Glutamatergic neuron (in vitro differentiated cells): ENCODE data around the gene SMARCD3. TPM values are rescaled to one million over a fixed set of nuclear protein-coding genes. Genes with fewer than 3 reads are reported as not detected.
A peak's percentile ranks its signal among the peaks of the same experiment; 100 is the strongest.

Source experiments
- DNase-seq: peaks from one replicate; pipeline ENCODE4 v3.0.0; 2022
- H3K27ac Mint-ChIP-seq: one replicate; pipeline ENCODE4 v1.8.0; 2020; ENCODE audit warnings: mild to moderate bottlenecking, mixed read lengths, inconsistent platforms; ENCODE audit not compliant: unreplicated experiment
- H3K27me3 Mint-ChIP-seq: one replicate; pipeline ENCODE4 v1.8.0; 2020; ENCODE audit warnings: mild to moderate bottlenecking, moderate library complexity, mixed read lengths, inconsistent platforms; ENCODE audit not compliant: unreplicated experiment
- H3K36me3 Mint-ChIP-seq: one replicate; pipeline ENCODE4 v1.8.0; 2020; ENCODE audit warnings: mild to moderate bottlenecking, mixed read lengths, inconsistent platforms; ENCODE audit not compliant: unreplicated experiment
- H3K4me1 Mint-ChIP-seq: one replicate; pipeline ENCODE4 v1.8.0; 2020; ENCODE audit warnings: mild to moderate bottlenecking, low read depth, mixed read lengths, inconsistent platforms; ENCODE audit not compliant: unreplicated experiment
- H3K4me3 Mint-ChIP-seq: one replicate; pipeline ENCODE4 v1.8.0; 2020; ENCODE audit warnings: mild to moderate bottlenecking, mixed read lengths, inconsistent platforms; ENCODE audit not compliant: unreplicated experiment
- H3K9me3 Mint-ChIP-seq: one replicate; pipeline ENCODE4 v1.8.0; 2020; ENCODE audit warnings: mild to moderate bottlenecking, moderate library complexity, mixed read lengths, inconsistent platforms; ENCODE audit not compliant: unreplicated experiment
- CTCF ChIP-seq: fragments of 200-600 bp; sonication (generic); IDR thresholded peaks from one replicate; pipeline ENCODE4 v1.5.0; 2021; ENCODE audit not compliant: partially characterized antibody, unreplicated experiment
- long read RNA-seq: library from polyadenylated mRNA; unstranded; transcript quantifications from one replicate; pipeline ENCODE4 v2.0.0, GENCODE V29; 2020; ENCODE audit not compliant: unreplicated experiment
- total RNA-seq: library from RNA; stranded (reverse); fragmentation: NEBNext Ultra II Directional; extraction: Animal tissue kit (Norgen Biotek cat#: 25700); gene quantifications from one replicate; pipeline ENCODE4 v1.2.1, GENCODE V29; 2021; ENCODE audit not compliant: unreplicated experiment

SMARCD3 gene
- 5.1 TPM for total RNA-seq
- long read RNA-seq: 0 reads

GRCh38 chr7:151248346-151249033 lies at the start of gene SMARCD3:
TSS of gene SMARCD3 (minus strand) at chr7:151248694. CDS start at chr7:151248562, 132 bp downstream.
- TF ChIP-seq CTCF: no peak
- no peaks in the 10 kb centered on the region for H3K36me3 Mint-ChIP-seq
- peaks cover 11% of the 10 kb centered on the region for H3K9me3 Mint-ChIP-seq
- no peak within 1 kb of the TSS for H3K27ac Mint-ChIP-seq
- peak; percentile 67 for DNase-seq
- peaks cover 23% of the 10 kb centered on the region for H3K4me1 Mint-ChIP-seq
- H3K27me3 Mint-ChIP-seq: peaks cover 32% of the 10 kb centered on the region
- peak within 1 kb of the TSS; percentile 91 for H3K4me3 Mint-ChIP-seq

GRCh38 chr7:151296202-151296992 lies 47.9 kb upstream of the SMARCD3 start:
- Mint-ChIP-seq H3K4me3 (no peak overlapping the region), H3K27me3 (peaks cover 4% of the 10 kb centered on the region), H3K4me1 (no peaks in the 10 kb centered on the region), H3K9me3 (peaks cover 2% of the 10 kb centered on the region), H3K27ac (no peak overlapping the region), H3K36me3 (peaks cover 11% of the 10 kb centered on the region)
- no peak for TF ChIP-seq CTCF
- DNase-seq: no peak

GRCh38 chr7:151292850-151293249 lies 44.4 kb upstream of the SMARCD3 start:
- no peak for TF ChIP-seq CTCF
- H3K9me3 Mint-ChIP-seq: no peaks in the 10 kb centered on the region
- H3K27ac Mint-ChIP-seq: no peak overlapping the region
- H3K4me1 Mint-ChIP-seq: no peaks in the 10 kb centered on the region
- no peak for DNase-seq
- H3K4me3 Mint-ChIP-seq: no peak overlapping the region
- peaks cover 7% of the 10 kb centered on the region for H3K36me3 Mint-ChIP-seq
- H3K27me3 Mint-ChIP-seq: peaks cover 2% of the 10 kb centered on the region

- Mint-ChIP-seq H3K4me3 (no peak overlapping the region), H3K4me1 (no peaks in the 10 kb centered on the region), H3K9me3 (no peaks in the 10 kb centered on the region), H3K36me3 (peaks cover 4% of the 10 kb centered on the region), H3K27me3 (peaks cover 4% of the 10 kb centered on the region), H3K27ac (no peak overlapping the region)
- no peak for DNase-seq
- TF ChIP-seq CTCF: no peak
Measured at GRCh38 chr7:151291206-151291605, 42.7 kb upstream of the SMARCD3 start.

- Mint-ChIP-seq H3K4me1 (no peaks in the 10 kb centered on the region), H3K27me3 (peaks cover 2% of the 10 kb centered on the region), H3K36me3 (no peaks in the 10 kb centered on the region), H3K4me3 (no peak overlapping the region), H3K27ac (no peak overlapping the region), H3K9me3 (no peaks in the 10 kb centered on the region)
- TF ChIP-seq CTCF: no peak
- no peak for DNase-seq
Measured at GRCh38 chr7:151290355-151290760, 41.9 kb upstream of the SMARCD3 start.
